HG03060 (cell line): ENCODE data around the gene ARHGEF17.

Source experiments
- ATAC-seq: cut with Tn5 transposase; IDR thresholded peaks from one replicate; pipeline ENCODE4 v1.9.1; 2021; ENCODE audit warnings: low read depth, moderate number of reproducible peaks; ENCODE audit not compliant: unreplicated experiment

Gene ARHGEF17

GRCh38 chr11:73403541-73403940 lies 95.5 kb downstream of the ARHGEF17 start:
- ATAC-seq = no peak

DNA sequence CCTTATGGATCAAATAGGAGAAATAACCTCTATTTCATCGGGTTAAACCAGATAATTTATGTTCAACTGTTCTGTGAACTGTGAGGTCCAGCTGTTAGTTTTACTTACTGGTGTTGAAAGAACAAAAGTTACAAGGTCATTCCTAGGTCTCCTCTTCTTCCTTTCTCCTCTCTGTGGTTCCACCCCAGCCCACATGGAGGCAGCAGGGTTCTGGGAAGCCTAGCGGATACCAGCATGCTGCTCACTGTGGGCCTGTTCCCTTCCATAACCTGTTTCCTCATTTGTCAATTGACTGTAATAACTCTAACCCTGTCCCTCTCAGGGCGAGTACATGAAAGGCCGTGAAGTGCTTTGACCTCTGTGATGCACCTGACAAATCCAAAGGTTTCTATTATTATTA lies 96.0 kb downstream of the ARHGEF17 start:
- ATAC-seq = no peak

- no peak for ATAC-seq
These were observed 96.5 kb downstream of the ARHGEF17 start for GRCh38 chr11:73404506-73405145.

DNA sequence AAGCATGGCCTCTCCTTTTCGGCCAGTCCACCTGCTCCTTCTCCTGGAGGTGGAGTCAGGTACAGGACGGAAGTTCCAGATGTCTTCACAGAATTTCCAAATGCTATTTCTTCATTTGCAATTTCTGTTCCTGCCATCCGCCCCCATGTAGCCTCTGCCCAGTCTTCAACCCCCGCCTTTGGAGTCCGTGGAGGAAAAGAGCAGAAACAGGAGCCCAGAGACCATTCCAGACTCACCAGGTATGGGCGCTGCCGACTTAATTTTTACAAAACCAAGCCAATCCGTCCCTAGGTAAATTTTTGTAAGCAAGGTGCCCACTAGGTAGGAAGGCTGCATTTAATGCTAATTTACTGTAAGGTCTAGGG lies 97.1 kb downstream of the ARHGEF17 start:
- no peak for ATAC-seq

- no peak for ATAC-seq
These were observed 98.1 kb downstream of the ARHGEF17 start for GRCh38 chr11:73406131-73406530.

GRCh38 chr11:73406619-73407018 lies 98.5 kb downstream of the ARHGEF17 start:
- ATAC-seq = no peak

GRCh38 chr11:73409431-73409830 lies 101.4 kb downstream of the ARHGEF17 start:
- ATAC-seq = no peak

DNA sequence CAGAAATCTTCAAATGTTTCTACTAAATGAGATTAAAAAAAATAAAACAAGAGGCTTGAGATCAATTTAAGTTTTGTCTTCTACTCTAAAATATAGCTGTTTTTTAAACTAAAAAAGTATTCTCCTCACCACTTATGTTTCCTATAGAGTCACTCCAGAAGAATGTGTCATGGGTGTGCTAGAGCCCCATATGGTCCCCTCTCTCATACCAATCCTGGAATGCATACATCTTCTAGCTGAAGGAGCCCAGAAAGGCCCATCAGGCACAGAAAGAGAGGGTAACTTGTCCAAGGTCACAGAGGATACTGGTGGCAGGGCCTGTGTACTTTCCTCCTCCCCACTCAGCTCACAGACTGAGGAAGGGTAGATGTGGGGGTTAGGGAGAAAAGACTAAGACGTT lies 102.6 kb downstream of the ARHGEF17 start:
- no peak for ATAC-seq

GRCh38 chr11:73411031-73411430 lies 103.0 kb downstream of the ARHGEF17 start:
- ATAC-seq = no peak

- ATAC-seq = no peak
These were observed 104.2 kb downstream of the ARHGEF17 start for GRCh38 chr11:73412308-73412707.

DNA sequence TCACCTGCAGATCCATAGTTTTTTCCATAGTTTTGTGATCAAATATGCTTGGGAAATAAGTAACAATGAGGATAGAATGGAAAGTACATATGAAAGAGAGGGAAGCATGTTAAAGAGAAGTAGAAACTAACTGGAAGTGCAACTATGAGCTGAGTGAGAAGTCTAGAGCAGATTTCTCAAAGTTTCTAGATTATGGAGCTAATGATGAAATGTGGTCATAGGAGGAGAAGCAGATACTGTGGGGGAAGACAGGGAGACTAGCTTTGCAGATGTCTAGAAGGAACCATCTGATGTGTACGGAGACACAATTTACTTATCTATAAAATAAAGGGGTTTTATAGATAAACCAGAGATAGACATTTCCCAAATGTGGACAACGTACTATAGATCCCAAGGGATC lies 105.2 kb downstream of the ARHGEF17 start:
- no peak for ATAC-seq

DNA sequence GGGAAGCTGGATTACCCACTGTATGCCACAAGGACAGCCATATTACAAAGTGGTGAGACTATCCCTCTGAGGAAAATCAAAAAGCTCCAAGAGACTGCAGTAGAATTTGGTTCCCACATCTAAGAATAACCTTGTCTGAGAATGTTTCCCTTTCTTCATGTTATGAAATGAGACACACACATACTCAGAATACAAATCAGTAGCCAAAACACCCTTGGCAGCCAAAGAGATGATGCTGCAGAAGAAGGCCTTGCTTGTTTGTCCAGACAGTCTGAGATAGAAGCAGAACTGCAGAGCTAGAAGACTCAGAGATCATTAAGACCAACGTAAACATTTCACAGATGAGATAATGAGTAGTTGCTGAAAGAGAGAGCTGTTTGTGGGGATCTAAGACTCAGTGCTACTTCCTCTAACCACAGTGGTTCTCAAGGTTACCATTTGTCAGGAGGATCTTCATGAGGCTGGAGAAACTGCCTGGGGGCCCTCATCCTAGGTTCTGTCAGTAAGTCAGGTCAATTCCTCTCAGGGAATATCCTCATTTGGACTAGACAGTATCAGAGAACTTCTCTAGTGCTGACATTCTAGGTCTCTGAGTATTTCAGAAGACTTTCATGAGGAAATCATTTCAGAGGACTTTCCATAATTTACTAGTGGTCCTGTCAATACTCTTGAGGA lies 107.0 kb downstream of the ARHGEF17 start:
- ATAC-seq = no peak

GRCh38 chr11:73415854-73416615 lies 108.0 kb downstream of the ARHGEF17 start:
- ATAC-seq = no peak

- no peak for ATAC-seq
These were observed 108.7 kb downstream of the ARHGEF17 start for GRCh38 chr11:73416786-73417185.
